Measurements from ENCODE around the gene ISX.

GRCh38 chr22:35135165-35135564 is 69.2 kb downstream of the ISX start:
- TF ChIP-seq CTCF (IDR thresholded peaks at IDR 0.05; ENCODE audit: poor library complexity, severe bottlenecking) (no peak), EZH2 (IDR thresholded peaks at IDR 0.05; ENCODE audit: borderline replicate concordance, insufficient read depth, low read length, poor library complexity, severe bottlenecking) (no peak), SMC3 (conservative IDR thresholded peaks at IDR 0.05; ENCODE audit: poor library complexity) (no peak), EP300 (conservative IDR thresholded peaks at IDR 0.05; ENCODE audit: poor library complexity, severe bottlenecking) (no peak), POLR2AphosphoS5 (IDR thresholded peaks at IDR 0.05) (no peak)
